H1 (cell line): ENCODE measurements around the gene HMGXB3.

Source experiments
- CBX5 ChIP-seq: fragments of 300-800, 300-1000 bp; sonication (generic); IDR thresholded peaks from 2 replicates; pipeline ENCODE4 v1.7.1; 2016; ENCODE audit warnings: antibody characterized with exemption, low read length, low read depth
- CTCF ChIP-seq, 3 experiments: IDR thresholded peaks; 1 replicate in 2 of 3; 2 replicates in 1 of 3; pipeline versions ENCODE4 v1.5.1 to v1.6.1; 2011; ENCODE audit warnings: low read length in 3 of 3, mild to moderate bottlenecking in 3 of 3, inconsistent platforms in 2 of 3, low read depth in 1 of 3, moderate library complexity in 1 of 3; ENCODE audit not compliant: insufficient read depth in 1 of 3; ENCODE audit errors: control extremely low read depth in 1 of 3
- E2F6 ChIP-seq: IDR thresholded peaks from 2 replicates; pipeline ENCODE4 v1.6.1; 2012; ENCODE audit warnings: inconsistent platforms
- EP300 ChIP-seq, 2 experiments: IDR thresholded peaks; 1 replicate in 1 of 2; 2 replicates in 1 of 2; pipeline ENCODE4 v1.6.1; 2011 to 2012; ENCODE audit warnings: low read depth in 2 of 2, low read length in 2 of 2, mild to moderate bottlenecking in 2 of 2, borderline replicate concordance in 1 of 2, inconsistent platforms in 1 of 2, moderate library complexity in 1 of 2
- EZH2 ChIP-seq: fragments of 200-600 bp; sonication (generic); IDR thresholded peaks from 2 replicates; pipeline ENCODE4 v1.7.1; 2012; ENCODE audit warnings: low read depth, mild to moderate bottlenecking, moderate library complexity, low read length, inconsistent platforms; ENCODE audit not compliant: severe bottlenecking
- GABPA ChIP-seq: IDR thresholded peaks from 2 replicates; pipeline ENCODE4 v1.6.1; 2011; ENCODE audit warnings: mild to moderate bottlenecking, low read length, moderate library complexity, borderline replicate concordance; ENCODE audit not compliant: insufficient read depth
- KDM1A ChIP-seq: fragments of 200-600, 300-600 bp; sonication (generic); IDR thresholded peaks from 2 replicates; pipeline ENCODE4 v1.7.1; 2016; ENCODE audit warnings: mild to moderate bottlenecking, low read length, borderline replicate concordance
- KDM5A ChIP-seq: fragments of 200-600 bp; IDR thresholded peaks from 2 replicates; pipeline ENCODE4 v1.7.1; 2012; ENCODE audit warnings: mild to moderate bottlenecking, low read length, inconsistent platforms, mixed read lengths
- POLR2AphosphoS5 ChIP-seq: IDR thresholded peaks from 2 replicates; pipeline ENCODE4 v1.6.1; 2011; ENCODE audit warnings: low read depth, low read length
- SIX5 ChIP-seq: IDR thresholded peaks from 2 replicates; pipeline ENCODE4 v1.6.1; 2011; ENCODE audit warnings: mild to moderate bottlenecking, low read depth, low read length
- SP1 ChIP-seq: IDR thresholded peaks from 2 replicates; pipeline ENCODE4 v1.6.1; 2011; ENCODE audit warnings: low read depth, low read length
- SP4 ChIP-seq: IDR thresholded peaks from 2 replicates; pipeline ENCODE4 v1.6.1; 2012; ENCODE audit warnings: low read length, inconsistent platforms
- TAF1 ChIP-seq: IDR thresholded peaks from 2 replicates; pipeline ENCODE4 v1.6.1; 2011; ENCODE audit warnings: mild to moderate bottlenecking, low read depth, low read length

DNA sequence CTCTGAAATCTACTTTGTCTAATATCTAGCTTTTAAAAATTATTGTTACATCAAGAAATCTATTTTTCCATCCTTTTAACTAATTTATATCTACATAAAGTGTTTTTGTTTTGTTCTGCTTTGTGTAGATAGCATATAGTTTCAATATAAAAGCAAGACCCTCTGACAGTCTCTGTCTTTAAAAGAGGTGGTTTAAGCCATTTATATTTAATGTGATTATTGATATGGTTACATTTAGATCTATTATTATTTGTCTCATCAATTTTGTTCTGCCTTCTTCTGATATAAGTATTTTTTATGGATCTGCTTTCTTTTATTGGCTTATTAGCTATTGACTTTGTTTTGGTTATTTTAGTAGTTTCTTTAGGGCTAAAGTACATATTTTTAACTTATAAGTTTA is 16.0 kb downstream of the HMGXB3 start:
- TF ChIP-seq CTCF (IDR thresholded peaks at IDR 0.05; ENCODE audit: control extremely low read depth in 1 of 3, insufficient read depth in 1 of 3, low read depth in 1 of 3, low read length in 3 of 3) (no peak), SIX5 (no peak), KDM5A (no peak), GABPA (no peak), SP1 (no peak), SP4 (no peak), TAF1 (no peak), CBX5 (no peak), EP300 (IDR thresholded peaks at IDR 0.05; ENCODE audit: borderline replicate concordance in 1 of 2, low read depth in 2 of 2, low read length in 2 of 2) (no peak), E2F6 (no peak), KDM1A (no peak), POLR2AphosphoS5 (no peak), EZH2 (no peak)
